Measurements from ENCODE around the gene FER1L5.

FER1L5 gene

GRCh38 chr2:96702098-96702785 lies 59.7 kb downstream of the FER1L5 start:
- Histone ChIP-seq H3K79me2 (ENCODE audit: control insufficient read depth, low read length) (no peaks in the 10 kb centered on the region), H3K4me1 (ENCODE audit: control insufficient read depth, low read length) (no peaks in the 10 kb centered on the region), H3K9me2 (replicated peaks; ENCODE audit: control insufficient read depth, low read length) (no peaks in the 10 kb centered on the region), H3K27me3 (ENCODE audit: control insufficient read depth, low read length) (no peaks in the 10 kb centered on the region), H3F3A (ENCODE audit: control insufficient read depth, insufficient read depth) (no peaks in the 10 kb centered on the region), H3K4me2 (ENCODE audit: low read length) (no peak overlapping the region), H4K20me1 (ENCODE audit: control insufficient read depth, insufficient read depth, low read depth, low read length) (no peaks in the 10 kb centered on the region), H3K27ac (ENCODE audit: low read depth, low read length) (no peak overlapping the region), H3K36me3 (ENCODE audit: control insufficient read depth, low read length) (peaks cover 13% of the 10 kb centered on the region), H3K9me3 (ENCODE audit: control insufficient read depth, insufficient read depth, low read length) (no peaks in the 10 kb centered on the region), H3K4me3 (ENCODE audit: low read length) (no peak overlapping the region)
- TF ChIP-seq, protein P1, sequence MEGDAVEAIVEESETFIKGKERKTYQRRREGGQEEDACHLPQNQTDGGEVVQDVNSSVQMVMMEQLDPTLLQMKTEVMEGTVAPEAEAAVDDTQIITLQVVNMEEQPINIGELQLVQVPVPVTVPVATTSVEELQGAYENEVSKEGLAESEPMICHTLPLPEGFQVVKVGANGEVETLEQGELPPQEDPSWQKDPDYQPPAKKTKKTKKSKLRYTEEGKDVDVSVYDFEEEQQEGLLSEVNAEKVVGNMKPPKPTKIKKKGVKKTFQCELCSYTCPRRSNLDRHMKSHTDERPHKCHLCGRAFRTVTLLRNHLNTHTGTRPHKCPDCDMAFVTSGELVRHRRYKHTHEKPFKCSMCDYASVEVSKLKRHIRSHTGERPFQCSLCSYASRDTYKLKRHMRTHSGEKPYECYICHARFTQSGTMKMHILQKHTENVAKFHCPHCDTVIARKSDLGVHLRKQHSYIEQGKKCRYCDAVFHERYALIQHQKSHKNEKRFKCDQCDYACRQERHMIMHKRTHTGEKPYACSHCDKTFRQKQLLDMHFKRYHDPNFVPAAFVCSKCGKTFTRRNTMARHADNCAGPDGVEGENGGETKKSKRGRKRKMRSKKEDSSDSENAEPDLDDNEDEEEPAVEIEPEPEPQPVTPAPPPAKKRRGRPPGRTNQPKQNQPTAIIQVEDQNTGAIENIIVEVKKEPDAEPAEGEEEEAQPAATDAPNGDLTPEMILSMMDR (IDR thresholded peaks at IDR 0.05; ENCODE audit: low read depth, low read length, poor library complexity, severe bottlenecking) = no peak
- no peak for TF ChIP-seq EZH2phosphoT487 (IDR thresholded peaks at IDR 0.05; ENCODE audit: borderline replicate concordance, low read length)

DNA sequence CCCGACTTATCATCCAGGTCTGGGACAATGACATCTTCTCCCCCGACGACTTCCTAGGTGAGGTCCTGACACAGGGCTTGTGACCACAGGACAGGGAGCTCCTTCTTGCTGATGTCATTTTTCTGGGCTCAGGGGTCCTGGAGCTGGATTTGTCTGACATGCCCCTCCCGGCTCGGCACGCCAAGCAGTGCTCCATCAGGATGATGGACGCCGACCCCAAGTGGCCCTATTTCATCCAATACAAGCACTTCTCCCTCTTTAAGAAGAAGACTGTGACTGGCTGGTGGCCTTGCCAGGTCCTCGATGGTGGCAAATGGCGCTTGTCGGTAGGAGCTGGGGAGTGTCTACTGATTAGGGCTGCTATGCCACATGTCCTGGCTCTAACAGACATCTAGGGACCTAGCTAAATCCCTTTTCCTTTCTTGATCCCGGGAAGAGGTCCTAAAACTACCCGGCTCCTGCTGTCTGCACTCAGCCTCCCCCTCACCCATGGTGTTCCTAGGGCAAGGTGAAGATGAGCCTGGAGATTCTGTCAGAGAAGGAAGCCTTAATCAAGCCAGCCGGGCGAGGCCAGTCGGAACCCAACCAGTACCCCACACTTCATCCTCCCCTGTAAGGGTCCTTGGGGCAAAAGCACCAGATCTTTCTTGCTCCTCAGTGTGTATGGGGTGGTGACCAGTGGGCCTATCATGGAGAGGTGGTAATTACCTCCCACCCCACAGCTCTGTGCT lies 60.6 kb downstream of the FER1L5 start:
- no peak overlapping the region for H3K27ac ChIP-seq (ENCODE audit: low read depth, low read length)
- no peaks in the 10 kb centered on the region for H3K9me2 ChIP-seq (replicated peaks; ENCODE audit: control insufficient read depth, low read length)
- TF ChIP-seq, protein P1 (IDR thresholded peaks at IDR 0.05; ENCODE audit: low read depth, low read length, poor library complexity, severe bottlenecking) = no peak
- TF ChIP-seq EZH2phosphoT487 (IDR thresholded peaks at IDR 0.05; ENCODE audit: borderline replicate concordance, low read length) = no peak
- H3K79me2 ChIP-seq (ENCODE audit: control insufficient read depth, low read length) = no peaks in the 10 kb centered on the region
- no peaks in the 10 kb centered on the region for H3K9me3 ChIP-seq (ENCODE audit: control insufficient read depth, insufficient read depth, low read length)
- H3F3A ChIP-seq (ENCODE audit: control insufficient read depth, insufficient read depth) = no peaks in the 10 kb centered on the region
- H3K27me3 ChIP-seq (ENCODE audit: control insufficient read depth, low read length) = no peaks in the 10 kb centered on the region
- no peak overlapping the region for H3K4me3 ChIP-seq (ENCODE audit: low read length)
- H3K36me3 ChIP-seq (ENCODE audit: control insufficient read depth, low read length) = peaks cover 22% of the 10 kb centered on the region
- H3K4me1 ChIP-seq (ENCODE audit: control insufficient read depth, low read length) = no peaks in the 10 kb centered on the region
- H3K4me2 ChIP-seq (ENCODE audit: low read length) = no peak overlapping the region
- no peaks in the 10 kb centered on the region for H4K20me1 ChIP-seq (ENCODE audit: control insufficient read depth, insufficient read depth, low read depth, low read length)

GRCh38 chr2:96710985-96711384 lies 68.4 kb downstream of the FER1L5 start:
- no peak overlapping the region for H3K27ac ChIP-seq (ENCODE audit: low read depth, low read length)
- H3K9me3 ChIP-seq (ENCODE audit: control insufficient read depth, insufficient read depth, low read length) = no peaks in the 10 kb centered on the region
- no peaks in the 10 kb centered on the region for H3F3A ChIP-seq (ENCODE audit: control insufficient read depth, insufficient read depth)
- no peaks in the 10 kb centered on the region for H3K9me2 ChIP-seq (replicated peaks; ENCODE audit: control insufficient read depth, low read length)
- TF ChIP-seq, protein P1 (IDR thresholded peaks at IDR 0.05; ENCODE audit: low read depth, low read length, poor library complexity, severe bottlenecking) = no peak
- no peak for TF ChIP-seq EZH2phosphoT487 (IDR thresholded peaks at IDR 0.05; ENCODE audit: borderline replicate concordance, low read length)
- no peaks in the 10 kb centered on the region for H3K4me1 ChIP-seq (ENCODE audit: control insufficient read depth, low read length)
- H3K79me2 ChIP-seq (ENCODE audit: control insufficient read depth, low read length) = no peaks in the 10 kb centered on the region
- H4K20me1 ChIP-seq (ENCODE audit: control insufficient read depth, insufficient read depth, low read depth, low read length) = no peaks in the 10 kb centered on the region
- H3K27me3 ChIP-seq (ENCODE audit: control insufficient read depth, low read length) = no peaks in the 10 kb centered on the region
- no peak overlapping the region for H3K4me3 ChIP-seq (ENCODE audit: low read length)
- peaks cover 47% of the 10 kb centered on the region for H3K36me3 ChIP-seq (ENCODE audit: control insufficient read depth, low read length)
- H3K4me2 ChIP-seq (ENCODE audit: low read length) = no peak overlapping the region
